Measurements from ENCODE around the gene SIGLEC1.

- no peak for TF ChIP-seq EZH2 (IDR thresholded peaks at IDR 0.05)
- TF ChIP-seq POLR2AphosphoS5 (IDR thresholded peaks at IDR 0.05; ENCODE audit: borderline replicate concordance, low read depth, low read length) = no peak
Measured at GRCh38 chr20:3755269-3755668, 42.9 kb upstream of the SIGLEC1 start.

Measured in SK-N-MC (cell line).